ENCODE measurements around the gene PTCH2.

DNA sequence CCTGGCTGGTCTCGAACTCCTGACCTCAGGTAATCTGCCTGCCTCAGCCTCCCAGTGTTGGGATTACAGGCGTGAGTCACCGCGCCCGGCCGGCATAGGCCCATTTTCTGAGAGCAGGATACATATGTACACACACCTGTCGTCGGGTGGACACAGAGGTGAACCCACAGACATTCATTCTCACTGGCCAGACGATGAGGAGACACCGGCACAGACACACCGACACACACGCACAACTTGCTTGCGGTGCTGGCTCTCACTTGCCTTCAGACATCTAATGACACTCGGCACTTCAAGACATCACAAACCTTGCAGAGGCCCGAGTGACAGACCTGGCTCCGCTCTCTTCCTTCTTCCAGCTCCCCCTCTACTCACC is 579 bp downstream of the PTCH2 start:
- TF ChIP-seq, protein P1, sequence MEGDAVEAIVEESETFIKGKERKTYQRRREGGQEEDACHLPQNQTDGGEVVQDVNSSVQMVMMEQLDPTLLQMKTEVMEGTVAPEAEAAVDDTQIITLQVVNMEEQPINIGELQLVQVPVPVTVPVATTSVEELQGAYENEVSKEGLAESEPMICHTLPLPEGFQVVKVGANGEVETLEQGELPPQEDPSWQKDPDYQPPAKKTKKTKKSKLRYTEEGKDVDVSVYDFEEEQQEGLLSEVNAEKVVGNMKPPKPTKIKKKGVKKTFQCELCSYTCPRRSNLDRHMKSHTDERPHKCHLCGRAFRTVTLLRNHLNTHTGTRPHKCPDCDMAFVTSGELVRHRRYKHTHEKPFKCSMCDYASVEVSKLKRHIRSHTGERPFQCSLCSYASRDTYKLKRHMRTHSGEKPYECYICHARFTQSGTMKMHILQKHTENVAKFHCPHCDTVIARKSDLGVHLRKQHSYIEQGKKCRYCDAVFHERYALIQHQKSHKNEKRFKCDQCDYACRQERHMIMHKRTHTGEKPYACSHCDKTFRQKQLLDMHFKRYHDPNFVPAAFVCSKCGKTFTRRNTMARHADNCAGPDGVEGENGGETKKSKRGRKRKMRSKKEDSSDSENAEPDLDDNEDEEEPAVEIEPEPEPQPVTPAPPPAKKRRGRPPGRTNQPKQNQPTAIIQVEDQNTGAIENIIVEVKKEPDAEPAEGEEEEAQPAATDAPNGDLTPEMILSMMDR (IDR thresholded peaks at IDR 0.05) = no peak
- no peak for TF ChIP-seq EP300 (IDR thresholded peaks at IDR 0.05)
